HG03196 (cell line): ENCODE measurements around the gene PHYKPL.
"Not testable (repeated sequence)": the region's sequence is repeated elsewhere in the genome, so short reads cannot be mapped to it uniquely, and the experiment has no call there.

Experiments
- ATAC-seq: cut with Tn5 transposase; IDR thresholded peaks from one replicate; pipeline ENCODE4 v1.9.1; 2021; ENCODE audit not compliant: unreplicated experiment

The PHYKPL gene

DNA sequence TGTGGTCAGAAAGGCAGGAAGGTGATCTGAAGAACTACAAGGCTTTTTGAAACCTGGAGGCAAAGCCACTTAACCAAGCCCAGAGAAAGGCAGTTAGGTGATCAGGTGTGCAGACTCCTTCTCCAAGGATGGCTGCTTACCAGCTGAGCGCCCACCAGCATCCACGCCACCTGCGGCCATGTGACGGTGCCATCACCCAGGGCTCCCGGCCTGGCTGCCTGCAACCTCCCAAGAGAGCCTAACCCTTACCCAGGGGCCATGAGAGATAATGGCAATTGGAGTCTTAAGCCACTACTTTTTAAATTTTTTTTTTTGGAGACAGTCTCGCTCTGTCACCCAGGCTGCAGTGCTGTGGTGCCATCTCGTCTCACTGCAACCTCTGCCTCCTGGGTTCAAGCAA lies 33.1 kb upstream of the PHYKPL start:
- ATAC-seq: no peak

GRCh38 chr5:178264044-178264443 lies 31.4 kb upstream of the PHYKPL start:
- ATAC-seq: no peak

- ATAC-seq: no peak
Measured at GRCh38 chr5:178261666-178262600, 29.3 kb upstream of the PHYKPL start.

- no peak for ATAC-seq
Measured at GRCh38 chr5:178259623-178260536, 27.3 kb upstream of the PHYKPL start.

DNA sequence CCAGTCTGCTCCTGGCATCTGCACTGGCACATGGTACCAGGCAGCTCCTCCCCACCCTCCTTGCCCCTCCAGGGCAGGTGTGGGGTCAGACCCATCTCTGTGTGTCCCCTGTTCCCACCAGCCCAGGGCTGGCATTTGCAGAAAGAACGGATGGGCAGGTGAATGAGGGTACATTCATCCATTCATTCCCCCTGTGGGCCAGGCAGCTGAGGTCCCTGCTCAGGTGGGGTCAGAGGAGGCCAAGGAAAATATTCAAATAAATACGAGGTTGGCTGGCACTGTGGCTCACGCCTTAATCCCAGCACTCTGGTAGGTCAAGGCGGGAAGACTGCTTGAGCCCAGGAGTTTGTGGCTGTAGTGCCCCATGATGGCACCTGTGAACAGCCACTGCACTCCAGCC lies 25.0 kb upstream of the PHYKPL start:
- ATAC-seq: no peak

DNA sequence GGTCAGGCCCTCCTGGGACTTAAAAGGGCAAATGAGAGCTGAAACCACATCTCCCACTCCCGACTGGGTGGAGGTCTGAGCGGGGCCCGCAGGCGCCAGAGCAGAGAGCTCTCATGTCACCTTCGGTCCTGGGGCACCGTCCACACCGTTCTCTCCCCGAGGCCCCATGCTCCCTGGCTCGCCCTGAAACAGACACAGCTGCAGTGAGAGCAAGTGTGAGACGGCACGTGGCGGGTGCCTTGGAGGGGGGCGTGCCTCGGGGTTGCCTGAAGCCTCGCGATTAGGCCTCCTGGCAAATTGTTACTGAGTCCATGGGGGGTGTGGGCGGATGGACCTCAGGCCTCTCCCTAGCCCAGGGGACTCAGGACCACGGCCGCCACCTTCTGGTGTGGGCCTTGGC lies 24.1 kb upstream of the PHYKPL start:
- ATAC-seq: no peak

DNA sequence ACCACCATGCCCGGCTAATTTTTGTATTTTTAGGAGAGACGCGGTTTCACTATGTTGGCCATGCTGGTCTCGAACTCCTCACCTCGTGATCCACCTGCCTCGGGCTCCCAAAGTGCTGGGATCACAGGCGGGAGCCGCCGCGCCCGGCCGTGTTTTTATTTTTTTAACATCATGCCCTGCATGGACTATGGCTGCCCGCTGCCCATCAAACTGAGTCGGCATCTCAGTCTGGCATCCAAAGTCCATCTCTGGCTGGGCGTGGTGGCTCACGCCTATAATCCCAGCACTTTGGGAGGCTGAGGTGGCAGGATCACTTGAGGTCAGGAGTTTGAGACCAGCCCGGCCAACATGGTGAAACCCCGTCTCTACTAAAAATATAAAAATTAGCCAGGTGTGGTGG lies 21.0 kb upstream of the PHYKPL start:
- ATAC-seq: not testable (repeated sequence)

- ATAC-seq: no peak
Measured at GRCh38 chr5:178252258-178252657, 19.7 kb upstream of the PHYKPL start.

DNA sequence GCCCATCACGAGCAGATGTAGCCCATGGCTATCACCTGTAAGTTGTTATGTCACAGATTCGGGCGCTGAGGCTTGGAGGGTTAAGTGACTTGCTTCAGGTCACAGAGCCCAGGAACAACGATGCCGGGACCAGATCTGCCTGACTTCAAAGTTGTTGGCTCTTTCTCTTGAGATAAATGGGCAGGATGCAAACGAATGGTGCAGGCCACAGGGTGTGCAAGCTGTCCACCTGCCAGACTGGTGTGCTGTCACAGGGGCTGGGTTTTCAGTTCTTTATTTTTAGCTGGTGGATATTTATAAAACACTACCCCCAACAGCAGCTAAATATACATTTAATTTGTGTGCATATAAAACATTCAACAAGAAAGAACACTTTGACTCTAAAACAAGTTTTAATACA lies 17.7 kb upstream of the PHYKPL start:
- no peak for ATAC-seq

DNA sequence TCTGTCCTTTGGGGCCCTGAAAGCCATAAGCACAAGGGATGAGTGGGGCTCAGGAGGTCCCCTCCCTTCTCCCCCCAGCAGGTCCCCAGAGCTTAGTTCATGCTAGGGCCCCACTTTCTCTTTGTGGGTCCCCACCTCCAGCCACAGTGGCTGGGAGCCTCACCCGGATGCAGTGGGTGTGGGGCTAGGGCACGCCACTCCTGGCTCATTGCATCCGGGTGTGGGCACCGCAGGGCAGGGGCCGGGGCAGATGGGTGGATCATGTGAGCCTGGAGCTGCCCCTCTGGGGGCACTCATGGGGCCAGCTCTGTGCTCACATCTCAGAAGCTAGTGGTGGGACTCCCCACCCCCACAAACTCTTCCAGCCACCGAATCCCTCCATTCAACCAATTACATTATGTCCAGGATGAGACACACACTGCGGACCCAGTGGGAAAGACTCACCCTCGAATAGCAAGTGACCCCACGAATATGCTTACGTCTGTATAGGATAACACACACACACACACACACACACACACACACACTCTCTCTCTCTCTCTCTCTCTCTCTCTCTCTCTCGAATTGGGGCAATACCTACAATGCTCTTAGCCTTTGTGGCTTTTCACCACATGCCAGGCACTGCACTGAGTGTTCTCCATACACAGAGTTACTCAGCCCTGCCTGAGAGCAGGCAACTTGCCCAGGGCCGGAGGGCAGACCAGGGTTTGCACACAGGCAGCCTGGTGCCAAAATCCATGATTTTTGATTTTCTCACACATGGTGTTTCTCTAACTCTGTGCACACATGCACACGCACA lies 16.8 kb upstream of the PHYKPL start:
- ATAC-seq: no peak

DNA sequence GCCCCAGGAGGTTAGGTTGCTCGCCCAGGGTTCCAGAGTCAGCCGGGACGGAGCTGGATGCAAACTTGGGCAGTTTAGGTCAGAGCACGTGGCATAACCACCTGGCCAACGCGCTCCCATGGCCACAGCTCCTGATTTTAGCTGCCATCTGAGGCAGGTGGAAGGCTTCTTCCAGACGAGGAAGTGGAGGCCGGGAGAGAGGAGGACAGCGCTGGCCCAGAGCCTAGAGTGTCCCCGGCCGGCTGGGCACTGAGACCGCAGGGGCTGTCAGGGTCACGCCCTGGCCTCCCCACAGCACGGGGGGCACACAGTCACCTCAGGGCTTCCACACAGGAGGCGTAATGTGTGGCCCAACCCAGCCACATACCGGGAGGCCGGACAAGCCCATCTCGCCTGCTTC lies 16.1 kb upstream of the PHYKPL start:
- no peak for ATAC-seq

- no peak for ATAC-seq
Measured at GRCh38 chr5:178247481-178248456, 15.2 kb upstream of the PHYKPL start.

DNA sequence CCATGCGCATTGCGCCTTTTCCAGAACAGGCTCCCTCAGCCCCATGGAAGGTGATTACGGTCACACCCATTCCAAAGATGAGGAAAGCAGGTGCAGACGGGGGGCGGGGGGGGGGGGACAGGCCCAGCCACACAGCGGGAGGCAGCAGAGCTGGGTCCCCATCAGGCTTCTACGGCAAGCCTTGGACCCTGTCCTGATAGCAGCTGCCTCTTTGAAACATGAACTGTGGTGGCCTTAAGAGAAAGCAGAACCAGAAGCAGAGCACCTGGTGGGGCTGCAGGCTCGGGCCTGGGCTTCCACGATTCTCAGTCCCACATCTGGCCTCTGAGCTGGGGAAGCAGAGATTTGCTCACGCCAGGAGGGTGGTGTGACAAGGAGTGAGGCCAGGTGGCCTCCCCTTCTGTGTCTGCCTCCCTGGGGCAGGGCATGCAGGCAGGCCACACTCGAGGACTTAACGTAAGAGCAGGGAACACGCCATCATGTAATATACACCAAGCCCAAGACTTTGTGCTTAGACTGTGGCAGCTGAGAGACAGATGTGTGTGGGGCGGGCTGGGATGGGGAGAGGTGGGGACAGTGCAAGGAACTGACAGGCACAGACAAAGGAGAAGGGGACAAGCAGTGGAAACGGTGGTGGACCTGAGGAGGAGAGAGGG lies 14.2 kb upstream of the PHYKPL start:
- ATAC-seq: no peak

DNA sequence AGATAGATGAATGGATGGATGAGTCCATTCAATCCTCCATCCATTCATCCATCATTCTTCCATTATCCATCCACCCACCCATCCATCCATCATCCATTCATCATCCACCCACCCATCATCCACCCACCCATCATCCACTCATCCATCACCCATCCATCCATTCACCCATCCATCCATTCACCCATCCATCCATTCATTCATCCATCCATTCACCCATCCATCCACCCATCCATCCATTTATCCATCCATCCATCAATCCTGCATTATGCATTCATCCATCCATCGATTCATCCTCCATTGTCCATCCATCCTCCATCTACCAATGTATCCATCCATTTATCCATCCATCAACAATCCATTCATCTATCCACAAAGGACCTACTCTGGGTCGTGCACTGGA lies 12.8 kb upstream of the PHYKPL start:
- ATAC-seq: no peak

DNA sequence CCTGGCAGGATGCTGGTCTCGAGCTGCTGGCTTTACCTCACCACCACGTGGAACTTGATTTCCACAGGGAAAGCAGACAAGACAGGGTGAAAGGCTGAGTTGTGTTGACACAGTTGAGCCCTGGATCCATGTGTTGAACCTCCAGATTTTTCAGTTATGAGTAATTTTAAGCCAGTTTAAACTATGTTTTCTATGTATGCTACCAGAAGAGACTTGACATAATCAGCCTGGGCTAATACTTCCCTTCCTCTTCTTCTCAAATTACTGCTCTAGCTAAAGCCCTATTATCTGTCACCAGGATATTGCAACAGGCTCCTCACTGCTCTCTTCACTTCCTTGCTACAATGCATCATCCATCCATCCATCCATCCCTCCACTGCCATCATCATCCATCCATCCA lies 12.0 kb upstream of the PHYKPL start:
- no peak for ATAC-seq

- ATAC-seq: no peak
Measured at GRCh38 chr5:178242416-178242815, 9.8 kb upstream of the PHYKPL start.

- ATAC-seq: no peak
Measured at GRCh38 chr5:178241688-178242231, 9.2 kb upstream of the PHYKPL start.

- ATAC-seq: no peak
Measured at GRCh38 chr5:178241231-178241663, 8.6 kb upstream of the PHYKPL start.

DNA sequence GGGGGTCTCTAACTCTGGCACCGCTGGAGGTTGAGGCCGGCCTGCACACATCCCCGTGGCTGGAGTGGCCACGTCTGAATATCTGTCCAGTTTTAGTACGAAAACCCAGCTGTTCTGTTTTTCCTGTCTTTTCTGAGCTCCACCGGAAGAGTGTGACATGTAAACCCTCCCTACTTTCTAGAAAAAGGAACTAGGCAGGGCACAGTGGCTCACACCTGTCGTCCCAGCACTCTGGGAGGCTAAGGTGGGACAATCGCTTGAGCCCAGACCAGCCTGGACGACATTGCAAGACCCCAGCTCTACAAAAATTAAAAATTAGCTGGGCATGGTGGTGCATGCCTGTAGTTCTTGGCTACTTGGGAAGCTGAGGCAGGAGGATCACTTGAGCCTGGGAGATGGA lies 8.2 kb upstream of the PHYKPL start:
- ATAC-seq: no peak
